ENCODE data around the gene RPTOR.
A peak's percentile ranks its signal among the peaks of the same experiment; 100 is the strongest.

The RPTOR gene

DNA sequence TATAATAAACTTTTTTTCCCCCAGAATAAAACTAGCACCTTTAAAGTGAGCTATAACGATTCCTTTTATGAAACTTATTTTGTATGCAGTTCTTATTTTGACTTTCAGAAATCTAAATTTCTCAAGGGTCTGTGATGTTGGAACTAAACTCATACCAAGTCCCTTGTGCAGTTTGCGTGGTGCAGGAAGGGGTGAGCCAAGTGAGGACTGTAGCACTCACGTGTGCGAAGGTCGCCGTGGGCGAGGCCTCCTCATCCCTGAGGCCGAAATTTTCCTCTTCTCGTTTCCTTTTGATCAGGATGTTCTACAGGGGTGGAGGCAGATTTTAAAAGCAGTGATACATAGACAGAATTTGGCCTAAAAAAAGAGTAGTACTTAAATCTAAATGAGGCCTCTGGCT lies 73.7 kb downstream of the RPTOR start:
- ChIA-PET CTCF (interaction anchor here (0.7 to 1.6 kb wide), 2 partner anchors 61 to 191 kb away, joined by 4 to 6 read pairs; no protein-coding TSS in a partner anchor), POLR2A (no interaction called here)
- H3K27ac ChIP-seq (ENCODE audit: extremely low read depth, low read depth, low read length), result no peak overlapping the region

DNA sequence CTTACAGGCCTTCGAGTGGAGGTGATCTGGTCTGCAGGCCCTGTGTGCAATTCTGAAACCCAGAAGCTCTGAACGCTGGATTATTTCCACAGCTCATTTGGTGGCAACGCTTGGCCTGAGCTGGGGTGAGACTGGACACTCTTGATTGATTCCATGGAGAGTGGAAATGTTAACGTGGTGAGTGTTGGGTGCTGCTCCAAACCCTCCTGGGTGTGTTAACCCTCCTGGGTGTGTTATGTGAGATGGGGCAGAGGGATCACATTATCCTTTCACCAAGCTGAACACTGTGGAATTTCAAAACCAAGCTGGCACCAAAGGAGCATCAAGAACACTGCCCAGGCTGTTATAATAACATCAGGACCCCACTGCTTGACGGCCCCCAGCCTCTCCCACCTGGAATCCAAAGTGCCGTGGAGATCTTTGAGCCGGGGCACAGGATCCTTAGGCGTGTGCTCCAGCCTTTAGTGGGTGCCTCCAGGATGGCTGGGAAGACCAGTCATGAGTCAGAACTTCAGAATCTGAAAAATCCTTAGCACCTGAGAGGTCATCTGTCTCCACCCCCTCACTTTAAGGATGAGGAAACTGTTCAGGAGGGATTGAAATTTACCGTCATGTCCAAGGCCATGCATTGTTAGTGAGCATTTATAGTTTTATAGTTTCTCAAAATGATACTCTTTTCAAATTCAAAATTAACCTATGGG lies 75.0 kb downstream of the RPTOR start:
- peak; percentile 39; the same call in 1 of the 2 replicates for TF ChIP-seq ZNF600 (tag by site-specific recombination; IDR thresholded peaks at IDR 0.05)
- TF ChIP-seq, protein P1, sequence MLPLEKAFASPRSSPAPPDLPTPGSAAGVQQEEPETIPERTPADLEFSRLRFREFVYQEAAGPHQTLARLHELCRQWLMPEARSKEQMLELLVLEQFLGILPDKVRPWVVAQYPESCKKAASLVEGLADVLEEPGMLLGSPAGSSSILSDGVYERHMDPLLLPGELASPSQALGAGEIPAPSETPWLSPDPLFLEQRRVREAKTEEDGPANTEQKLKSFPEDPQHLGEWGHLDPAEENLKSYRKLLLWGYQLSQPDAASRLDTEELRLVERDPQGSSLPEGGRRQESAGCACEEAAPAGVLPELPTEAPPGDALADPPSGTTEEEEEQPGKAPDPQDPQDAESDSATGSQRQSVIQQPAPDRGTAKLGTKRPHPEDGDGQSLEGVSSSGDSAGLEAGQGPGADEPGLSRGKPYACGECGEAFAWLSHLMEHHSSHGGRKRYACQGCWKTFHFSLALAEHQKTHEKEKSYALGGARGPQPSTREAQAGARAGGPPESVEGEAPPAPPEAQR (tag by site-specific recombination; IDR thresholded peaks at IDR 0.05), result no peak
- H3K4me3 ChIP-seq (ENCODE audit: low read depth, low read length), result no peak overlapping the region
- ChIA-PET CTCF (interaction anchor here (0.7 to 2.6 kb wide), 4 partner anchors 21 to 193 kb away, joined by 3 to 14 read pairs (median 4); no protein-coding TSS in a partner anchor), POLR2A (interaction anchor here (1.2 kb wide), 1 partner anchor 25 kb away, joined by 3 read pairs; no protein-coding TSS in a partner anchor)
- no peak overlapping the region for H3K27ac ChIP-seq (ENCODE audit: extremely low read depth, low read depth, low read length)
- peaks cover 0 to 6% of the 10 kb centered on the region in 2 experiments; a peak in 1 of 3 replicates for H3K36me3 ChIP-seq (ENCODE audit: control insufficient read depth in 2 of 2, insufficient read depth in 1 of 2, low read length in 2 of 2)
- H3K4me1 ChIP-seq (ENCODE audit: control insufficient read depth, insufficient read depth, low read length), result peaks cover 8% of the 10 kb centered on the region
- no peaks in the 10 kb centered on the region for H3K9me3 ChIP-seq (ENCODE audit: control insufficient read depth, insufficient read depth, low read depth, low read length)

More for the DNA sequence above, 73.7 kb downstream of the RPTOR start:
- Histone ChIP-seq H3K9me3 (ENCODE audit: control insufficient read depth, insufficient read depth, low read depth, low read length) (no peaks in the 10 kb centered on the region), H3K4me3 (ENCODE audit: low read depth, low read length) (no peak overlapping the region), H3K4me1 (ENCODE audit: control insufficient read depth, insufficient read depth, low read length) (peaks cover 8% of the 10 kb centered on the region), H3K36me3 (ENCODE audit: control insufficient read depth in 2 of 2, insufficient read depth in 1 of 2, low read length in 2 of 2) (no peaks in the 10 kb centered on the region)
- TF ChIP-seq, protein P2, sequence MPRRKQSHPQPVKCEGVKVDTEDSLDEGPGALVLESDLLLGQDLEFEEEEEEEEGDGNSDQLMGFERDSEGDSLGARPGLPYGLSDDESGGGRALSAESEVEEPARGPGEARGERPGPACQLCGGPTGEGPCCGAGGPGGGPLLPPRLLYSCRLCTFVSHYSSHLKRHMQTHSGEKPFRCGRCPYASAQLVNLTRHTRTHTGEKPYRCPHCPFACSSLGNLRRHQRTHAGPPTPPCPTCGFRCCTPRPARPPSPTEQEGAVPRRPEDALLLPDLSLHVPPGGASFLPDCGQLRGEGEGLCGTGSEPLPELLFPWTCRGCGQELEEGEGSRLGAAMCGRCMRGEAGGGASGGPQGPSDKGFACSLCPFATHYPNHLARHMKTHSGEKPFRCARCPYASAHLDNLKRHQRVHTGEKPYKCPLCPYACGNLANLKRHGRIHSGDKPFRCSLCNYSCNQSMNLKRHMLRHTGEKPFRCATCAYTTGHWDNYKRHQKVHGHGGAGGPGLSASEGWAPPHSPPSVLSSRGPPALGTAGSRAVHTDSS (tag by site-specific recombination; IDR thresholded peaks at IDR 0.05), result no peak
- TF ChIP-seq ZNF621 (tag by site-specific recombination; IDR thresholded peaks at IDR 0.05), result no peak
- TF ChIP-seq ZNF202 (tag by site-specific recombination; IDR thresholded peaks at IDR 0.05; ENCODE audit: borderline replicate concordance), result no peak
- TF ChIP-seq ZNF776 (tag by site-specific recombination; IDR thresholded peaks at IDR 0.05; ENCODE audit: borderline replicate concordance), result no peak
- TF ChIP-seq ZNF394 (tag by site-specific recombination; IDR thresholded peaks at IDR 0.05; ENCODE audit: borderline replicate concordance), result no peak
- TF ChIP-seq ZNF777 (tag by site-specific recombination; IDR thresholded peaks at IDR 0.05; ENCODE audit: borderline replicate concordance), result no peak
- TF ChIP-seq ZSCAN30 (tag by site-specific recombination; IDR thresholded peaks at IDR 0.05), result no peak
- no peak for TF ChIP-seq IKZF3 (tag by site-specific recombination; IDR thresholded peaks at IDR 0.05)
- no peak for TF ChIP-seq SCRT1 (tag by site-specific recombination; IDR thresholded peaks at IDR 0.05; ENCODE audit: borderline replicate concordance)
- no peak for TF ChIP-seq ZNF416 (tag by site-specific recombination; IDR thresholded peaks at IDR 0.05)
- TF ChIP-seq ZNF707 (tag by site-specific recombination; IDR thresholded peaks at IDR 0.05), result no peak
- no peak for TF ChIP-seq ZSCAN16 (tag by site-specific recombination; IDR thresholded peaks at IDR 0.05)
- TF ChIP-seq ZEB2 (tag by site-specific recombination; IDR thresholded peaks at IDR 0.05), result no peak
- no peak for TF ChIP-seq ZNF24 (tag by site-specific recombination; IDR thresholded peaks at IDR 0.05)
- no peak for TF ChIP-seq ZNF830 (tag by site-specific recombination; IDR thresholded peaks at IDR 0.05; ENCODE audit: low read depth)
- TF ChIP-seq YY2 (tag by site-specific recombination; IDR thresholded peaks at IDR 0.05), result no peak
- TF ChIP-seq OSR2 (tag by site-specific recombination; IDR thresholded peaks at IDR 0.05), result no peak
- no peak for TF ChIP-seq ZNF121 (tag by site-specific recombination; IDR thresholded peaks at IDR 0.05)
